T-cell (primary cell): Measurements from ENCODE around the gene ADAM17. TPM values are rescaled to one million over a fixed set of nuclear protein-coding genes. Genes with fewer than 3 reads are reported as not detected.

Experiments
- ATAC-seq, 4 experiments: fragments of 200-7000 bp in 3 of 4; fragments of 150-1000 bp in 1 of 4; cut with Tn5 transposase; replicated peaks in 1 of 4; 1 replicate in 3 of 4; 2 replicates in 1 of 4; pipeline ENCODE4 v1.10.0; 2021; ENCODE audit warnings: moderate library complexity in 3 of 4, mild to moderate bottlenecking in 2 of 4, moderate number of reproducible peaks in 1 of 4
- CTCF ChIA-PET, 2 donors: fragments of 300-600 bp; sonication (Branson Sonifier 250); formaldehyde crosslinking; loops; one replicate each; lab custom pipeline; 2022; ENCODE audit warnings: antibody characterized with exemption in 2 of 2; lab: Charles Lee
- POLR2A ChIA-PET, 2 donors: fragments of 300-600 bp; sonication (Branson Sonifier 250); formaldehyde crosslinking; loops; one replicate each; lab custom pipeline; 2022; ENCODE audit warnings: antibody characterized with exemption in 2 of 2; lab: Charles Lee
- DNase-seq, 35 experiments: peaks; one replicate each; pipeline versions ENCODE4 v3.0.0 to v3.0.0-alpha.2; 2013 to 2023
- H3K27ac ChIP-seq: one replicate; pipeline ENCODE4 v1.5.1; 2013; ENCODE audit warnings: low read length
- H3K27me3 ChIP-seq, 2 experiments: replicated peaks in 1 of 2; 1 replicate in 1 of 2; 2 replicates in 1 of 2; pipeline versions ENCODE4 v1.6.1 to v1.7.0; 2013; ENCODE audit warnings: low read length in 1 of 2, mixed read lengths in 1 of 2; ENCODE audit not compliant: control insufficient read depth in 2 of 2, insufficient read depth in 2 of 2; ENCODE audit errors: extremely low read depth in 1 of 2
- H3K36me3 ChIP-seq, 2 donors: 1 replicate in 1 of 2; 2 replicates in 1 of 2; pipeline versions ENCODE4 v1.6.1 to v1.7.0; 2013; ENCODE audit warnings: low read length in 1 of 2; ENCODE audit not compliant: control insufficient read depth in 2 of 2, insufficient read depth in 1 of 2; ENCODE audit errors: extremely low read depth in 1 of 2
- H3K4me1 ChIP-seq, 2 experiments: 1 replicate in 1 of 2; 2 replicates in 1 of 2; pipeline versions ENCODE4 v1.6.1 to v1.7.0; 2013; ENCODE audit warnings: low read length in 2 of 2, mixed read lengths in 1 of 2; ENCODE audit not compliant: insufficient read depth in 2 of 2, control insufficient read depth in 1 of 2; ENCODE audit errors: extremely low read depth in 1 of 2
- H3K4me3 ChIP-seq, 2 donors: 1 replicate in 1 of 2; 2 replicates in 1 of 2; pipeline versions ENCODE4 v1.5.1 to v1.7.0; 2013; ENCODE audit warnings: mild to moderate bottlenecking in 2 of 2, low read length in 1 of 2, moderate library complexity in 1 of 2; ENCODE audit not compliant: control insufficient read depth in 1 of 2; ENCODE audit errors: extremely low read depth in 1 of 2
- H3K9me3 ChIP-seq: 2 replicates; pipeline ENCODE4 v1.7.0; 2013
- H3K27ac Mint-ChIP-seq, 2 donors: one replicate each; pipeline ENCODE4 v1.8.0; 2020 to 2021; ENCODE audit warnings: mild to moderate bottlenecking in 2 of 2, mixed read lengths in 2 of 2
- H3K27me3 Mint-ChIP-seq, 2 donors: one replicate each; pipeline ENCODE4 v1.8.0; 2021 to 2022; ENCODE audit warnings: mixed read lengths in 2 of 2
- H3K36me3 Mint-ChIP-seq: one replicate; pipeline ENCODE4 v1.8.0; 2021; ENCODE audit warnings: mixed read lengths
- H3K4me1 Mint-ChIP-seq, 3 donors: one replicate each; pipeline ENCODE4 v1.8.0; 2020 to 2022; ENCODE audit warnings: mixed read lengths in 3 of 3, mild to moderate bottlenecking in 1 of 3
- H3K4me3 Mint-ChIP-seq, 3 donors: one replicate each; pipeline ENCODE4 v1.8.0; 2020 to 2022; ENCODE audit warnings: mild to moderate bottlenecking in 3 of 3, mixed read lengths in 3 of 3, moderate library complexity in 3 of 3
- H3K9me3 Mint-ChIP-seq, 3 donors: one replicate each; pipeline ENCODE4 v1.8.0; 2020 to 2022; ENCODE audit warnings: mixed read lengths in 3 of 3
- WGBS: methylation state at CpG from one replicate; pipeline ENCODE4 v1.1.5; 2013; ENCODE audit warnings: missing lambda C conversion rate; ENCODE audit not compliant: insufficient coverage; 5-methylcytosine and 5-hydroxymethylcytosine counted together
- total RNA-seq, 35 experiments: library from RNA in 6 of 35; stranded (reverse) in 6 of 35; fragments of 120-200 nt in 1 of 35; gene quantifications; one replicate each; pipeline versions ENCODE4 v1.2.1 to v1.2.4 and lab custom pipeline; 2013 to 2026

The ADAM17 gene
- total RNA-seq, 5 donors from 2014 or later (not counting 1 experiment from before 2014, with no cell fraction given) = 26.5 to 34.5 (median 29.5) TPM

DNA sequence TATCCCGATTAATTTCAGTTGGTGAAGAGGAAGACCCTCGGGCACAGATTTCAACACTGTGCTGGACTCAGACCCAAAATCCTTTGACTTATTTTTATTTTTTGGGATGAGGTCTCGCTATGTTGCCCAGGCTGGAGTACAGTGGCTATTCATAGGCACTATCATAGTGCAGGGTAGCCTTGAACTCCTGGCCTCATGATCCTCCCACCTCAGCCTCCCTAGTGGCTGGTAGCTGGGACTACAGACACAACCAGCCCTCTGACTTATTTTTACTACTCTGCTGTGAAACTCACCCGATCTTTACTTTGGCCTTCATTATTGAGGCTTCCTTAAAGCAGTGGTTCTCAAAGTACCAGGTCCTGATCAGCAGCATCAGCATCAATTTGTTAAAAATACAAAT is 18.2 kb upstream of the ADAM17 start:
- Mint-ChIP-seq H3K4me1 (peaks cover 0 to 3% (median 0%) of the 10 kb centered on the region in 3 donors), H3K27ac (no peak overlapping the region), H3K27me3 (no peaks in the 10 kb centered on the region), H3K4me3 (no peak overlapping the region), H3K36me3 (no peaks in the 10 kb centered on the region), H3K9me3 (no peaks in the 10 kb centered on the region)
- no peak overlapping the region for H3K27ac ChIP-seq
- no peaks in the 10 kb centered on the region for H3K27me3 ChIP-seq
- CTCF ChIA-PET = no interaction called here
- ATAC-seq (no peak), DNase-seq (no peak)
- no peaks in the 10 kb centered on the region for H3K36me3 ChIP-seq
- no peak overlapping the region for H3K4me3 ChIP-seq
- POLR2A ChIA-PET = interaction anchor here in 1 of 2 donors (0.6 kb wide), 1 partner anchor 1219 kb away, joined by 4 read pairs; no protein-coding TSS in a partner anchor
- no peaks in the 10 kb centered on the region for H3K4me1 ChIP-seq
- H3K9me3 ChIP-seq = no peaks in the 10 kb centered on the region
- WGBS = no CpG with 5 or more reads among the region's 4 CpGs

DNA sequence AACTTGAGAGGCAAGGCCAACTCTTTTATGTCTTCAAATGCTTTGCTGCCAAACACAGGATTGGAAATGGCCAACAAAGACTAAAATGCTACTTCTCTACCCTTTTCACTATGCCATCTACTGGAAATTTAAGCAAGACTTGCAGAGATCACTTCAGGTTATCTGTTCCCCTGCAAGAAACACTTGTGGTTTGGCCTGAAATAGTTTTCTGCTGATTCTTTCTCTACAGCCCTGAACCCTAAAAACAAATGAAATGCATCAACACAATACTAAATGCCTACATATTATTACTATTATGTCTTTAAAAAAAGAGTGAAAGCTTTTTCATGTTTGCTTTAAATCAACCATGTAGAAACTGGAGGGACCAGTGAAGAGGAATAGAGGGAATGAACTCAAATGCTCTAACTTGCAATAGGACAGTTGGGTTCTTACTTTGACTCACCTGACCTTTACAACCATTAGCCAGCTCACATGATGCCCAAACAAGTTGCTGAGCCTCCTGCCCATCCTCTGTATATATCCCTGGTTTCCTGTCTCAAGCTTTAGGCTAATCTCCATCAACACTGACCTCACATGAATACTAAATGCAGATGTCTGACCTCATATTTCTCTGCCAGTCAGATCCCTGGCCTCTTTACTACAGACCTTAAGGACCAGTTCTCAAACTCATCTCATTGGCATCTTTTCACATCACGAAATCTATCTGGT is 17.5 kb upstream of the ADAM17 start:
- no peaks in the 10 kb centered on the region for H3K9me3 Mint-ChIP-seq
- H3K4me3 Mint-ChIP-seq = no peak overlapping the region
- WGBS = no CpG with 5 or more reads among the region's 1 CpG
- H3K36me3 Mint-ChIP-seq = no peaks in the 10 kb centered on the region
- no peak overlapping the region for H3K27ac Mint-ChIP-seq
- no peaks in the 10 kb centered on the region for H3K4me1 ChIP-seq
- POLR2A ChIA-PET = no interaction called here
- H3K4me1 Mint-ChIP-seq = peaks cover 0 to 3% (median 0%) of the 10 kb centered on the region in 3 donors
- no peak for DNase-seq
- no peaks in the 10 kb centered on the region for H3K27me3 ChIP-seq
- no peak overlapping the region for H3K4me3 ChIP-seq
- H3K27me3 Mint-ChIP-seq = no peaks in the 10 kb centered on the region
- CTCF ChIA-PET = no interaction called here
- no peak for ATAC-seq
- H3K27ac ChIP-seq = no peak overlapping the region
- H3K9me3 ChIP-seq = no peaks in the 10 kb centered on the region
- H3K36me3 ChIP-seq = no peaks in the 10 kb centered on the region

DNA sequence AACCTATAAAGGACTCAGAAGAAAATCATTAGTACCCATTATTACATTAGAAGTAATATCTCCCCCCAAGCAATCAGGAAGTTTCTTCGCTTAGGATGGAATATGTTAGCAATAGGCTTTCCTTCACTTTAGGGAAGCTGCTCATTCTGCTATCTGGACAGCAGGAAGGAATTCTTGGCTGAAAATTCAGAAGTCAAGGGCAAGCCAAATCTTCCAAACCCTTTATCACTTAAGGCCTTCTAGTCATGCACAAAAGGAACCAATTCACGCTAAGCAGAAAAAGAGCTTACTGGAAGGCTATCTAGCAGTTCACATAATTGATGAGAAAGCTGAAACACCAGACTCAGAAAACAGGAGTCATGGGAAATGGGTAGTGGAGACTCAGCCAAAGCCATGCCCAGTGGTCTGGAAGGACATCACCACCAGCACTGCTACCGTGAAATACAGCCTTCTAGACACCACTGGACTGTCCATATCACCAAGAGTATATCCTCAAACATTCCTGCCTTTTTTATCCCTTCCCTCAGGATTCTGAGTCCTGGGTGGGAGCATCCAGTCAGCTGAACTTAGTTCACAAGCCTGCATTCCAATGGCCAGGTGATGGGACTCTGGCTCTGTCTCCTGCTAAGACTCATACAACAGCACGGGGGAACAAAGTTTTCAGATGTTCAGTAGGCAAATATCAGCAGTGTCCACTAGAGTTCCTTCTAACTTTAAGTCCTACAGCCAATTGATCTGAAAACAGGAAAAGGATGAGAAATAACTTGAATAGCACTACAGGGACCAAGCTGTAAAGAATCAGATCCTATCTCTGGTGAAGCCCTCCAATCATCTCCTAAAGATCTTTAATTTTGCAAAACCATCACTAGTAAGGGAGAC is 14.8 kb upstream of the ADAM17 start:
- Mint-ChIP-seq H3K9me3 (no peaks in the 10 kb centered on the region), H3K27ac (no peak overlapping the region), H3K36me3 (no peaks in the 10 kb centered on the region), H3K4me3 (no peak overlapping the region), H3K27me3 (no peaks in the 10 kb centered on the region), H3K4me1 (peaks cover 0 to 3% (median 0%) of the 10 kb centered on the region in 3 donors)
- Histone ChIP-seq H3K27ac (no peak overlapping the region), H3K4me3 (no peak overlapping the region), H3K27me3 (no peaks in the 10 kb centered on the region), H3K4me1 (no peaks in the 10 kb centered on the region), H3K36me3 (no peaks in the 10 kb centered on the region), H3K9me3 (no peaks in the 10 kb centered on the region)
- no peak for DNase-seq
- CTCF ChIA-PET = interaction anchor here (0.5 to 0.8 kb wide), 3 partner anchors 14 to 202 kb away, joined by 3 to 4 read pairs (median 3); no protein-coding TSS in a partner anchor
- 100% methylated on average over 1 of the region's 4 CpGs for WGBS
- ATAC-seq = no peak
- POLR2A ChIA-PET = interaction anchor here (0.6 kb wide), 2 partner anchors 14 to 35 kb away, joined by 3 read pairs; no protein-coding TSS in a partner anchor

DNA sequence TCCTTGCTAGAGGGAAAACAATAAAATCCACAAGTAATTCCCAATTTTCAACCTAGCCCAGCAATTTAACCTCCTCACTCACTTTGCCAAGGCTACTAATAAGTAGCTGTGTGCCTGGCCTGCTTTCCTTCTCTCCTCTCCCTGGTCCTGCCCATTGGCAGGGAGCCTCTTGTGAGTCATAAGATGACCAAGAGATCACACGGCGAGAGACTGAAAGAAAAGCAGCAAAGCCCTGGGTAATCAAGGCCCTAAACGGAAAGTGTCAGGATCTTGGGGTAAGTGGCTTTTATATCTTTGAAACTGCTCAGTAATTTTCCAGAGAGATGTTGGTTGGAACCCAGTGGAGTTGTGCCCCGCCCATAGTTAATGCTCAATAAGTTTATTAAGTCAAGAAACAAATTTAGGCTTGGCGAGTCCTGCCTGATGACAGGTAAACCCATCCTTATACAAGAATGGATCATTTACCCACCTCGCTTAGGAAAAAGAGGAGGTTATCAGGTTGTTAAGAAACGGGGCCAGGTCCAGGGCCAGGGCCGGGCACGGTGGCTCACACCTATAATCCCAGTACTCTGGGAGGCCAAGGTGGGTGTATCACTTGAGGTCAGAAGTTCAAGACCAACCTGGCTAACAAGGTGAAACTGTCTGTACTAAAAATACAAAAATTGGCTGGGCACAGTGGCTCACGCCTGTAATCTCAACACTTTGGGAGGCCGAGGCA is 10.0 kb upstream of the ADAM17 start:
- Histone ChIP-seq H3K36me3 (no peaks in the 10 kb centered on the region), H3K4me3 (no peak overlapping the region), H3K9me3 (no peaks in the 10 kb centered on the region), H3K27me3 (no peaks in the 10 kb centered on the region), H3K27ac (no peak overlapping the region), H3K4me1 (no peaks in the 10 kb centered on the region)
- H3K27me3 Mint-ChIP-seq = no peaks in the 10 kb centered on the region
- no peaks in the 10 kb centered on the region for H3K9me3 Mint-ChIP-seq
- 100% methylated on average over 4 of the region's 11 CpGs for WGBS
- H3K4me3 Mint-ChIP-seq = no peak overlapping the region
- DNase-seq (no peak), ATAC-seq (no peak)
- no peaks in the 10 kb centered on the region for H3K36me3 Mint-ChIP-seq
- no peaks in the 10 kb centered on the region for H3K4me1 Mint-ChIP-seq
- CTCF ChIA-PET = no interaction called here
- POLR2A ChIA-PET = no interaction called here
- H3K27ac Mint-ChIP-seq = no peak overlapping the region

DNA sequence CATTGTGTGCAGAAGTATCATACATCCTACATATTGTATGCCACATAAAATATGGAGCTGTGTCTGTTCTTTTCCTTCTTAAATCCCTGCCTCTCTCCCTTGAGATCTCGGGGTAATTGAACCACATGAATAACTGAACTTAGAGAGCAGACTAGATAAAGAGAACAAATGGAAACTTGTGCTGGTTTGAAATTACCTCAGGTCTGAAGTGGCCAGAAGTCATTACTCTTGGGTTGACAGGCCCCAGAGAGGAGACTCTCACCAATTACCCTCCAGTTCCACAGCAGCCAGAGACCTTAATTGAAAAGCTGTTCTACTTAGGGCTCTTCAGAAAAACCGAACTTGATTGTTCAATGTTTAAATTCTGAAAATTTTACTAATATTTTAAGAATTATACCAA is 5.0 kb upstream of the ADAM17 start:
- POLR2A ChIA-PET = no interaction called here
- H3K4me1 Mint-ChIP-seq = peaks cover 12 to 20% (median 13%) of the 10 kb centered on the region in 3 donors
- CTCF ChIA-PET = interaction anchor here in 1 of 2 donors (0.7 kb wide), 1 partner anchor 41 kb away, joined by 4 read pairs; no protein-coding TSS in a partner anchor
- H3K4me1 ChIP-seq = peaks cover 3 to 7% of the 10 kb centered on the region in 2 experiments
- no peaks in the 10 kb centered on the region for H3K9me3 ChIP-seq
- DNase-seq (no peak), ATAC-seq (no peak)
- no peaks in the 10 kb centered on the region for H3K36me3 ChIP-seq
- no peaks in the 10 kb centered on the region for H3K27me3 Mint-ChIP-seq
- H3K36me3 Mint-ChIP-seq = peaks cover 2% of the 10 kb centered on the region
- no peak overlapping the region for H3K27ac ChIP-seq
- H3K27ac Mint-ChIP-seq = no peak overlapping the region
- H3K9me3 Mint-ChIP-seq = no peaks in the 10 kb centered on the region
- H3K27me3 ChIP-seq = no peaks in the 10 kb centered on the region
- H3K4me3 ChIP-seq = no peak overlapping the region
- WGBS = no CpG with 5 or more reads among the region's 2 CpGs
- H3K4me3 Mint-ChIP-seq = no peak overlapping the region

DNA sequence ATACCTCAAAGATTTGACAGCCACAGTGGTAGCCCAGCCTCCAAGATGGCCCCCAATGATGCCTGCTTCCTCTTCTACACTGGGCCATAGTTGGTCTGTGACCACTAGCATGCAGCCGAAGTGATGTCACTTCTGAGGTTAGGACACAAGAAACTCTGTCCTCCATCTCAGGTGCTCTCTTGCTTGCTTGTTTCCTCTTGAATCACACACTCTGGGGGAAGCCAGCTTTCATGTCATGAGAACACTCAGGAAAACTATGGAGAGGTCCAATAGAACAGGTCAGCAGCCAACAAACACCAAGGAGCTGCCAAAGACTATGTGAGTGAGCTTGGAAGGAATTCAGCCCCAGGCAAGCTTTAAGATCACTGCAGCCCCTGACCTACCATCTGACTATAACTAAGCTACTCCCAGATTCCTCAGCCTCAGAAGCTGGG is 3.3 kb upstream of the ADAM17 start:
- Mint-ChIP-seq H3K27ac (peak overlapping the region in 1 of 2 donors; percentile 5), H3K4me1 (peaks cover 26 to 33% (median 27%) of the 10 kb centered on the region in 3 donors), H3K9me3 (no peaks in the 10 kb centered on the region), H3K4me3 (no peak overlapping the region), H3K36me3 (peaks cover 2% of the 10 kb centered on the region), H3K27me3 (no peaks in the 10 kb centered on the region)
- ChIA-PET POLR2A (interaction anchor here in 1 of 2 donors (1.2 kb wide), 1 partner anchor 72 kb away, joined by 6 read pairs; the partner anchor contains the start of gene YWHAQ), CTCF (no interaction called here)
- Histone ChIP-seq H3K27me3 (no peaks in the 10 kb centered on the region), H3K4me3 (no peak overlapping the region), H3K27ac (no peak overlapping the region), H3K9me3 (no peaks in the 10 kb centered on the region), H3K4me1 (peaks cover 9 to 18% of the 10 kb centered on the region in 2 experiments), H3K36me3 (no peaks in the 10 kb centered on the region)
- ATAC-seq = no peak
- DNase-seq = no peak
- 89% methylated on average over 1 of the region's 1 CpG for WGBS
